Measurements from ENCODE around the gene CABYR.

Gene CABYR

GRCh38 chr18:24103320-24104021, 35.4 kb upstream of the CABYR start:
- no peak for TF ChIP-seq CTCF (conservative IDR thresholded peaks at IDR 0.05; ENCODE audit: low read length)
- H3K4me3 ChIP-seq (ENCODE audit: low read length) = no peak overlapping the region
- DNase-seq (ENCODE audit: low read depth) = no peak

- no peak for TF ChIP-seq CTCF (conservative IDR thresholded peaks at IDR 0.05; ENCODE audit: low read length)
- DNase-seq (ENCODE audit: low read depth) = no peak
- H3K4me3 ChIP-seq (ENCODE audit: low read length) = no peak overlapping the region
Observed at GRCh38 chr18:24104486-24104885, 34.4 kb upstream of the CABYR start.

GRCh38 chr18:24108641-24109040, 30.2 kb upstream of the CABYR start:
- no peak for TF ChIP-seq CTCF (conservative IDR thresholded peaks at IDR 0.05; ENCODE audit: low read length)
- DNase-seq (ENCODE audit: low read depth) = no peak
- H3K4me3 ChIP-seq (ENCODE audit: low read length) = no peak overlapping the region

GRCh38 chr18:24111936-24112335, 26.9 kb upstream of the CABYR start:
- no peak for TF ChIP-seq CTCF (conservative IDR thresholded peaks at IDR 0.05; ENCODE audit: low read length)
- H3K4me3 ChIP-seq (ENCODE audit: low read length) = no peak overlapping the region
- no peak for DNase-seq (ENCODE audit: low read depth)

GRCh38 chr18:24112464-24112863, 26.4 kb upstream of the CABYR start:
- no peak overlapping the region for H3K4me3 ChIP-seq (ENCODE audit: low read length)
- no peak for TF ChIP-seq CTCF (conservative IDR thresholded peaks at IDR 0.05; ENCODE audit: low read length)
- no peak for DNase-seq (ENCODE audit: low read depth)

- no peak overlapping the region for H3K4me3 ChIP-seq (ENCODE audit: low read length)
- TF ChIP-seq CTCF (conservative IDR thresholded peaks at IDR 0.05; ENCODE audit: low read length) = no peak
Observed at GRCh38 chr18:24112874-24113615, 25.8 kb upstream of the CABYR start.

More at GRCh38 chr18:24112874-24113615, 25.8 kb upstream of the CABYR start:
- no peak for DNase-seq (ENCODE audit: low read depth)
